HepG2 (cell line): ENCODE measurements around the gene LSM2. TPM values are rescaled to one million over a fixed set of nuclear protein-coding genes. Genes with fewer than 3 reads are reported as not detected.

Experiments used
- BRD4 ChIP-seq: sonication (generic); formaldehyde crosslinking; IDR thresholded peaks from 2 replicates; pipeline ENCODE4 v1.4.0; 2020; ENCODE audit warnings: missing genetic modification reagents
- GABPB1 ChIP-seq: IDR thresholded peaks from 2 replicates; pipeline ENCODE4 v1.6.1; 2016; ENCODE audit warnings: mild to moderate bottlenecking, missing genetic modification reagents, moderate library complexity, missing compliant biosample characterization
- KDM5A ChIP-seq: fragments of 200-600 bp; sonication (generic); IDR thresholded peaks from 2 replicates; pipeline ENCODE4 v1.7.0; 2018; ENCODE audit warnings: antibody characterized with exemption, mild to moderate bottlenecking, low read length, borderline replicate concordance
- REL ChIP-seq: sonication (generic); formaldehyde crosslinking; conservative IDR thresholded peaks from 2 replicates; pipeline ENCODE4 v1.8.0; 2022; ENCODE audit warnings: mild to moderate bottlenecking, missing genetic modification reagents, moderate library complexity
- TOE1 ChIP-seq: sonication (generic); formaldehyde crosslinking; IDR thresholded peaks from 2 replicates; pipeline ENCODE4 v1.4.0; 2020; ENCODE audit warnings: mild to moderate bottlenecking, missing genetic modification reagents
- TRIM24 ChIP-seq: sonication (generic); formaldehyde crosslinking; IDR thresholded peaks from 2 replicates; pipeline ENCODE4 v1.8.0; 2022; ENCODE audit warnings: mild to moderate bottlenecking, missing genetic modification reagents
- ZBTB7A ChIP-seq: sonication (generic); formaldehyde crosslinking; IDR thresholded peaks from 2 replicates; pipeline ENCODE4 v1.8.0; 2022; ENCODE audit warnings: mild to moderate bottlenecking, missing genetic modification reagents
- ZNF136 ChIP-seq: sonication (generic); formaldehyde crosslinking; IDR thresholded peaks from 2 replicates; pipeline ENCODE4 v1.8.1; 2022; ENCODE audit warnings: low read depth, mild to moderate bottlenecking, moderate library complexity, missing genetic modification reagents
- ZNF567 ChIP-seq: sonication (generic); formaldehyde crosslinking; IDR thresholded peaks from 2 replicates; pipeline ENCODE4 v1.8.1; 2023; ENCODE audit warnings: mild to moderate bottlenecking, missing genetic modification reagents, borderline replicate concordance
- ZNF766 ChIP-seq: sonication (generic); formaldehyde crosslinking; IDR thresholded peaks from 2 replicates; pipeline ENCODE4 v1.5.0; 2020; ENCODE audit warnings: missing genetic modification reagents, borderline replicate concordance
- polyA plus RNA-seq, 8 experiments: library from polyadenylated mRNA; depleted of rRNA in 3 of 8; stranded (reverse) in 7 of 8; unstranded in 1 of 8; fragments of >200 nt; fragmentation: Illumina TruSeq in 4 of 8; extraction: Trizol in 4 of 8; gene quantifications; 2 replicates each; pipeline versions ENCODE4 v1.2.1 to v1.2.3, GENCODE V29; 2011 to 2016; ENCODE audit warnings: low read depth in 4 of 8, missing spikeins in 1 of 8, mixed read lengths in 1 of 8; ENCODE audit not compliant: insufficient read depth in 1 of 8
- total RNA-seq, 5 experiments: library from RNA; depleted of rRNA; stranded (reverse); fragments of >200 nt; fragmentation: Illumina TruSeq; extraction: Trizol; gene quantifications; 2 replicates each; pipeline ENCODE4 v1.2.3, GENCODE V29; 2016; ENCODE audit warnings: low read depth in 1 of 5
- TF ChIP-seq, protein P1 (sequence below): sonication (generic); formaldehyde crosslinking; IDR thresholded peaks from 2 replicates; pipeline ENCODE4 v1.4.0; 2020; ENCODE audit warnings: missing genetic modification reagents
- TF ChIP-seq, protein P2 (sequence below), 2 experiments: sonication (generic) in 1 of 2; formaldehyde crosslinking in 1 of 2; IDR thresholded peaks; 2 replicates each; pipeline versions ENCODE4 v1.5.1 to v1.6.1; 2011 to 2020; ENCODE audit warnings: borderline replicate concordance in 1 of 2, low read depth in 1 of 2, low read length in 1 of 2, mild to moderate bottlenecking in 1 of 2, missing genetic modification reagents in 1 of 2, moderate library complexity in 1 of 2
- TF ChIP-seq, protein P3 (sequence below): sonication (generic); formaldehyde crosslinking; IDR thresholded peaks from 2 replicates; pipeline ENCODE4 v1.4.0; 2020; ENCODE audit warnings: missing genetic modification reagents, borderline replicate concordance
- TF ChIP-seq, protein P4 (sequence below): sonication (generic); formaldehyde crosslinking; conservative IDR thresholded peaks from 2 replicates; pipeline ENCODE4 v1.5.0; 2020; ENCODE audit warnings: missing genetic modification reagents

The LSM2 gene
- total and polyA plus RNA-seq, 2 of the 13 experiments (the other 11 are each of a cell fraction or from before 2014, with no cell fraction given) = 69.4 to 90.5 TPM

DNA sequence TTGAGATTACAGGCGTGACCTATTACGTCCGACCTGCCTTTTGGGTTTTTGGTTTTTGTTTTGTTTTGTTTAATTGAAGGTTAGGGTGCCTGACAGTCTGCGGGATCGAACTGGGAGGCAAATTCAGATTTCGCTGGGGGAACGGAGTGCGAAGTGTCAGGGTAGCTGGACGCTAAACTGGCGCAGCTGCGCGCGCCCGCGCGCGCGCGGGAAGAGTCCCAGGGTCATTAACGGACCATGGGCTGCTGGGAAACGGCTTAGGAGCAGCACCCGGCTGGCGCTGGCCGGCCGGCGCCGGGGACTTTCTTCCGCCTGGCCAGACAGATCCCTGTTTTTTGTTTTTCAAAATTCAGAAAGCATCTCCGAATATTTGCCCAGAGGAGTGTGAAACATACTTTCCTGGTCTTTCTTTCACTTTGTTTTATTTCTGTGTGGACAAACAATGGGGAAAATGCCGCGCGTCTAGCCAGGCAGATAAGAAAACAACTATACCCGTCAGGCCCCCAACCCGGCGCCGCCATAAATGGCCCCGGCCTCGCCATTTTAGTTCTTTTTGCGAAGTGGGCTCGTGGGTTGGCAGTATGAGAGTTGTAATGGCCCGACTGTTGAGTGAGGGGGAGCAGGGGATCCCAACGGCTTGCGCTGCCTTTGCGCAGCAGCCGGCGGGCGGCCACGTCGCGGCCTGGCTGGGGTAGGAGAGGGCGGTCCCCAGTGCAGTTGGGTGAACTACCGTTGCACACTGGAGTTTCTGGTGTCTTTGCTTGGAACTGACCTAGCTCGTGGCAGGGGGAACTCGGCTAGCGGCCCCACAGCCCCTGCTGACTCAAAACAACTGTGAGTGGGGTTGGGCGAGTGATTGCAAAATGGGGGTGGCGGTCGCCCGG, 27.8 kb upstream of the LSM2 start (continued):
- TF ChIP-seq, protein P1, sequence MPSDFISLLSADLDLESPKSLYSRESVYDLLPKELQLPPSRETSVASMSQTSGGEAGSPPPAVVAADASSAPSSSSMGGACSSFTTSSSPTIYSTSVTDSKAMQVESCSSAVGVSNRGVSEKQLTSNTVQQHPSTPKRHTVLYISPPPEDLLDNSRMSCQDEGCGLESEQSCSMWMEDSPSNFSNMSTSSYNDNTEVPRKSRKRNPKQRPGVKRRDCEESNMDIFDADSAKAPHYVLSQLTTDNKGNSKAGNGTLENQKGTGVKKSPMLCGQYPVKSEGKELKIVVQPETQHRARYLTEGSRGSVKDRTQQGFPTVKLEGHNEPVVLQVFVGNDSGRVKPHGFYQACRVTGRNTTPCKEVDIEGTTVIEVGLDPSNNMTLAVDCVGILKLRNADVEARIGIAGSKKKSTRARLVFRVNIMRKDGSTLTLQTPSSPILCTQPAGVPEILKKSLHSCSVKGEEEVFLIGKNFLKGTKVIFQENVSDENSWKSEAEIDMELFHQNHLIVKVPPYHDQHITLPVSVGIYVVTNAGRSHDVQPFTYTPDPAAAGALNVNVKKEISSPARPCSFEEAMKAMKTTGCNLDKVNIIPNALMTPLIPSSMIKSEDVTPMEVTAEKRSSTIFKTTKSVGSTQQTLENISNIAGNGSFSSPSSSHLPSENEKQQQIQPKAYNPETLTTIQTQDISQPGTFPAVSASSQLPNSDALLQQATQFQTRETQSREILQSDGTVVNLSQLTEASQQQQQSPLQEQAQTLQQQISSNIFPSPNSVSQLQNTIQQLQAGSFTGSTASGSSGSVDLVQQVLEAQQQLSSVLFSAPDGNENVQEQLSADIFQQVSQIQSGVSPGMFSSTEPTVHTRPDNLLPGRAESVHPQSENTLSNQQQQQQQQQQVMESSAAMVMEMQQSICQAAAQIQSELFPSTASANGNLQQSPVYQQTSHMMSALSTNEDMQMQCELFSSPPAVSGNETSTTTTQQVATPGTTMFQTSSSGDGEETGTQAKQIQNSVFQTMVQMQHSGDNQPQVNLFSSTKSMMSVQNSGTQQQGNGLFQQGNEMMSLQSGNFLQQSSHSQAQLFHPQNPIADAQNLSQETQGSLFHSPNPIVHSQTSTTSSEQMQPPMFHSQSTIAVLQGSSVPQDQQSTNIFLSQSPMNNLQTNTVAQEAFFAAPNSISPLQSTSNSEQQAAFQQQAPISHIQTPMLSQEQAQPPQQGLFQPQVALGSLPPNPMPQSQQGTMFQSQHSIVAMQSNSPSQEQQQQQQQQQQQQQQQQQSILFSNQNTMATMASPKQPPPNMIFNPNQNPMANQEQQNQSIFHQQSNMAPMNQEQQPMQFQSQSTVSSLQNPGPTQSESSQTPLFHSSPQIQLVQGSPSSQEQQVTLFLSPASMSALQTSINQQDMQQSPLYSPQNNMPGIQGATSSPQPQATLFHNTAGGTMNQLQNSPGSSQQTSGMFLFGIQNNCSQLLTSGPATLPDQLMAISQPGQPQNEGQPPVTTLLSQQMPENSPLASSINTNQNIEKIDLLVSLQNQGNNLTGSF (CRISPR knock-in tag) = peak; percentile 37; the same call in 1 of the 2 replicates
- TF ChIP-seq ZBTB7A (CRISPR knock-in tag) = 0 out of 2 replicates have a peak, but pooled peaks have one; percentile 46
- TF ChIP-seq, protein P2, sequence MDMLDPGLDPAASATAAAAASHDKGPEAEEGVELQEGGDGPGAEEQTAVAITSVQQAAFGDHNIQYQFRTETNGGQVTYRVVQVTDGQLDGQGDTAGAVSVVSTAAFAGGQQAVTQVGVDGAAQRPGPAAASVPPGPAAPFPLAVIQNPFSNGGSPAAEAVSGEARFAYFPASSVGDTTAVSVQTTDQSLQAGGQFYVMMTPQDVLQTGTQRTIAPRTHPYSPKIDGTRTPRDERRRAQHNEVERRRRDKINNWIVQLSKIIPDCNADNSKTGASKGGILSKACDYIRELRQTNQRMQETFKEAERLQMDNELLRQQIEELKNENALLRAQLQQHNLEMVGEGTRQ (IDR thresholded peaks at IDR 0.05; ENCODE audit: low read depth, low read length) = no peak
- TF ChIP-seq, protein P2 (CRISPR knock-in tag; IDR thresholded peaks at IDR 0.05; ENCODE audit: borderline replicate concordance) = no peak
- peak; percentile 82 for TF ChIP-seq BRD4
- TF ChIP-seq TOE1 (CRISPR knock-in tag) = peak; percentile 85
- TF ChIP-seq ZNF766 (CRISPR knock-in tag) = peak; percentile 84
- TF ChIP-seq GABPB1 (CRISPR knock-in tag) = peak; percentile 72
- peak; percentile 96 for TF ChIP-seq ZNF136 (CRISPR knock-in tag)
- TF ChIP-seq TRIM24 (CRISPR knock-in tag) = no peak
- TF ChIP-seq KDM5A = peak; percentile 85
- TF ChIP-seq, protein P3, sequence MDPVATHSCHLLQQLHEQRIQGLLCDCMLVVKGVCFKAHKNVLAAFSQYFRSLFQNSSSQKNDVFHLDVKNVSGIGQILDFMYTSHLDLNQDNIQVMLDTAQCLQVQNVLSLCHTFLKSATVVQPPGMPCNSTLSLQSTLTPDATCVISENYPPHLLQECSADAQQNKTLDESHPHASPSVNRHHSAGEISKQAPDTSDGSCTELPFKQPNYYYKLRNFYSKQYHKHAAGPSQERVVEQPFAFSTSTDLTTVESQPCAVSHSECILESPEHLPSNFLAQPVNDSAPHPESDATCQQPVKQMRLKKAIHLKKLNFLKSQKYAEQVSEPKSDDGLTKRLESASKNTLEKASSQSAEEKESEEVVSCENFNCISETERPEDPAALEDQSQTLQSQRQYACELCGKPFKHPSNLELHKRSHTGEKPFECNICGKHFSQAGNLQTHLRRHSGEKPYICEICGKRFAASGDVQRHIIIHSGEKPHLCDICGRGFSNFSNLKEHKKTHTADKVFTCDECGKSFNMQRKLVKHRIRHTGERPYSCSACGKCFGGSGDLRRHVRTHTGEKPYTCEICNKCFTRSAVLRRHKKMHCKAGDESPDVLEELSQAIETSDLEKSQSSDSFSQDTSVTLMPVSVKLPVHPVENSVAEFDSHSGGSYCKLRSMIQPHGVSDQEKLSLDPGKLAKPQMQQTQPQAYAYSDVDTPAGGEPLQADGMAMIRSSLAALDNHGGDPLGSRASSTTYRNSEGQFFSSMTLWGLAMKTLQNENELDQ (CRISPR knock-in tag) = peak; percentile 73
- no peak for TF ChIP-seq ZNF567 (CRISPR knock-in tag)
- TF ChIP-seq, protein P4, sequence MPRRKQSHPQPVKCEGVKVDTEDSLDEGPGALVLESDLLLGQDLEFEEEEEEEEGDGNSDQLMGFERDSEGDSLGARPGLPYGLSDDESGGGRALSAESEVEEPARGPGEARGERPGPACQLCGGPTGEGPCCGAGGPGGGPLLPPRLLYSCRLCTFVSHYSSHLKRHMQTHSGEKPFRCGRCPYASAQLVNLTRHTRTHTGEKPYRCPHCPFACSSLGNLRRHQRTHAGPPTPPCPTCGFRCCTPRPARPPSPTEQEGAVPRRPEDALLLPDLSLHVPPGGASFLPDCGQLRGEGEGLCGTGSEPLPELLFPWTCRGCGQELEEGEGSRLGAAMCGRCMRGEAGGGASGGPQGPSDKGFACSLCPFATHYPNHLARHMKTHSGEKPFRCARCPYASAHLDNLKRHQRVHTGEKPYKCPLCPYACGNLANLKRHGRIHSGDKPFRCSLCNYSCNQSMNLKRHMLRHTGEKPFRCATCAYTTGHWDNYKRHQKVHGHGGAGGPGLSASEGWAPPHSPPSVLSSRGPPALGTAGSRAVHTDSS = no peak; the same call in 1 of the 2 replicates
- TF ChIP-seq REL = peak; percentile 72; the same call in 1 of the 2 replicates
